WTC11 (cell line): ENCODE measurements around the gene MAPKAP1. TPM values are rescaled to one million over a fixed set of nuclear protein-coding genes. Genes with fewer than 3 reads are reported as not detected.

ENCODE experiments used
- ATAC-seq: fragments of 200-7000 bp; cut with Tn5 transposase; 2 replicates; pipeline ENCODE4 v1.10.0; 2021; ENCODE audit warnings: mild to moderate bottlenecking, moderate library complexity
- CTCF ChIA-PET: fragments of 300-600 bp; sonication (Branson Sonifier 250); formaldehyde crosslinking; loops from one replicate; lab custom pipeline; 2021; ENCODE audit warnings: antibody characterized with exemption; lab: Charles Lee
- POLR2A ChIA-PET: fragments of 350-600 bp; sonication (Branson Sonifier 250); formaldehyde crosslinking; loops from one replicate; lab custom pipeline; 2021; ENCODE audit warnings: antibody characterized with exemption; lab: Charles Lee
- DNase-seq: peaks from one replicate; pipeline ENCODE4 v3.0.0; 2021; ENCODE audit warnings: low spot score
- H3K27ac Mint-ChIP-seq: 2 replicates; pipeline ENCODE4 v1.8.0; 2021; ENCODE audit warnings: mixed read lengths
- H3K27me3 Mint-ChIP-seq: 2 replicates; pipeline ENCODE4 v1.8.0; 2021; ENCODE audit warnings: low read depth, mild to moderate bottlenecking, moderate library complexity, mixed read lengths
- H3K36me3 Mint-ChIP-seq: 2 replicates; pipeline ENCODE4 v1.8.0; 2021; ENCODE audit warnings: mixed read lengths
- H3K4me1 Mint-ChIP-seq: 2 replicates; pipeline ENCODE4 v1.8.0; 2022; ENCODE audit warnings: mixed read lengths
- H3K4me3 Mint-ChIP-seq: 2 replicates; pipeline ENCODE4 v1.8.0; 2021; ENCODE audit warnings: mild to moderate bottlenecking, moderate library complexity, mixed read lengths
- H3K9me3 Mint-ChIP-seq: 2 replicates; pipeline ENCODE4 v1.8.0; 2021; ENCODE audit warnings: mixed read lengths
- AFF4 ChIP-seq: sonication (generic); formaldehyde crosslinking; IDR thresholded peaks from 2 replicates; pipeline ENCODE4 v1.8.1; 2023; ENCODE audit warnings: mild to moderate bottlenecking, missing genetic modification reagents, borderline replicate concordance
- ATF1 ChIP-seq: sonication (generic); formaldehyde crosslinking; IDR thresholded peaks from 2 replicates; pipeline ENCODE4 v1.8.1; 2023; ENCODE audit warnings: mild to moderate bottlenecking, moderate library complexity, missing genetic modification reagents
- ATF3 ChIP-seq: sonication (generic); formaldehyde crosslinking; conservative IDR thresholded peaks from 2 replicates; pipeline ENCODE4 v1.8.1; 2022; ENCODE audit warnings: mild to moderate bottlenecking, missing genetic modification reagents
- CREB1 ChIP-seq: sonication (generic); formaldehyde crosslinking; IDR thresholded peaks from 2 replicates; pipeline ENCODE4 v1.8.0; 2023; ENCODE audit warnings: mild to moderate bottlenecking, missing genetic modification reagents
- CREM ChIP-seq: sonication (generic); formaldehyde crosslinking; IDR thresholded peaks from 2 replicates; pipeline ENCODE4 v1.8.1; 2022; ENCODE audit warnings: mild to moderate bottlenecking, missing genetic modification reagents, moderate library complexity
- FOXJ3 ChIP-seq: sonication (generic); formaldehyde crosslinking; IDR thresholded peaks from 2 replicates; pipeline ENCODE4 v1.9.0; 2021; ENCODE audit warnings: missing genetic modification reagents, mild to moderate bottlenecking, borderline replicate concordance
- FOXP4 ChIP-seq: sonication (generic); formaldehyde crosslinking; IDR thresholded peaks from 2 replicates; pipeline ENCODE4 v1.8.0; 2022; ENCODE audit warnings: mild to moderate bottlenecking, missing genetic modification reagents
- GABPB1 ChIP-seq: sonication (generic); formaldehyde crosslinking; IDR thresholded peaks from 2 replicates; pipeline ENCODE4 v1.8.1; 2023; ENCODE audit warnings: mild to moderate bottlenecking, missing genetic modification reagents
- MLX ChIP-seq: sonication (generic); formaldehyde crosslinking; IDR thresholded peaks from 2 replicates; pipeline ENCODE4 v1.8.1; 2023; ENCODE audit warnings: mild to moderate bottlenecking, missing genetic modification reagents, moderate library complexity
- NR3C1 ChIP-seq: sonication (generic); formaldehyde crosslinking; conservative IDR thresholded peaks from 2 replicates; pipeline ENCODE4 v1.8.1; 2023; ENCODE audit warnings: low read depth, mild to moderate bottlenecking, missing genetic modification reagents
- RELA ChIP-seq: sonication (generic); formaldehyde crosslinking; IDR thresholded peaks from 2 replicates; pipeline ENCODE4 v1.8.1; 2022; ENCODE audit warnings: missing genetic modification reagents, mild to moderate bottlenecking, borderline replicate concordance
- TCF7 ChIP-seq: sonication (generic); formaldehyde crosslinking; IDR thresholded peaks from 2 replicates; pipeline ENCODE4 v1.8.0; 2022; ENCODE audit warnings: mild to moderate bottlenecking, low read depth, missing genetic modification reagents, moderate library complexity
- USF2 ChIP-seq: sonication (generic); formaldehyde crosslinking; IDR thresholded peaks from 2 replicates; pipeline ENCODE4 v1.8.1; 2023; ENCODE audit warnings: mild to moderate bottlenecking, missing genetic modification reagents, moderate library complexity
- ZNF138 ChIP-seq: sonication (generic); formaldehyde crosslinking; conservative IDR thresholded peaks from 2 replicates; pipeline ENCODE4 v1.8.1; 2022; ENCODE audit warnings: mild to moderate bottlenecking, moderate library complexity, missing genetic modification reagents
- ZNF425 ChIP-seq: fragments of 250-450 bp; sonication (Bioruptor Pico); conservative IDR thresholded peaks from 2 replicates; pipeline ENCODE4 v1.9.0; 2021; ENCODE audit warnings: mild to moderate bottlenecking
- total RNA-seq: library from RNA; stranded (reverse); gene quantifications from 3 replicates; pipeline ENCODE4 v1.2.3, GENCODE V29; 2021

The MAPKAP1 gene
- total RNA-seq, 1 experiment from 2014 or later: 111 TPM

DNA sequence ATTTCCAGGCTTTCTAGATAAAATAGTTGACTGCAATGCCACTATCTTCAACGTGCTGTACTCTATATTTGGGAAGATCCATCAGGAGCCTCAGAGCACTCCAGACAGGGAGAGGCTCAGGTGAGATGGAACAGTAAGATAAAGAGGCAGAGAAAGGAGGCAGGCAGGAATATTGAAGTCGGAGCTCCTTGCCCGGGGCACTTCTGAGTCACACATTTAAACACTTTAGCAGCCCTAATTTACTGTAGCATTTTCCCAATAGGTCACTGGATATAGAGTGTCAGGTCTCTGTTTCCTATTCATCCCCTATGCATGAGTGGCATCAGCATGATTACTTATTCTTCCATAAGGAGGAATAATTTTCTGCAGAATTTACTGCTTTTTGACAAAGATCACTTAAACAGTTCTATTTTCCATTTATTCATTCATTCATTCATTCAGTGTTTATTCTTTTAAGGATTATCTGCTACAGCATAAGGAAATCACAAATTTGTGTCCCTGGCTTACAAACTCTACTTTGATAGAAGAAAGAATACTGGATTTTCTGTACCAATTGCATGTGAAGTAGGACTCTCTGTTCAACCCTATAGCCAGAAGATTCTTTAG, 170.7 kb downstream of the MAPKAP1 start:
- ChIA-PET CTCF (interaction anchor here (0.6 kb wide), 1 partner anchor 22 kb away, joined by 3 read pairs; no protein-coding TSS in a partner anchor), POLR2A (no interaction called here)
- H3K36me3 Mint-ChIP-seq: no peaks in the 10 kb centered on the region
- ATAC-seq (no peak), DNase-seq (no peak)
- no peak overlapping the region for H3K4me3 Mint-ChIP-seq
- H3K27me3 Mint-ChIP-seq: no peaks in the 10 kb centered on the region
- no peak overlapping the region for H3K27ac Mint-ChIP-seq
- TF ChIP-seq CREM (CRISPR knock-in tag): no peak
- no peak for TF ChIP-seq ATF1 (CRISPR knock-in tag)
- TF ChIP-seq RELA (CRISPR knock-in tag): no peak
- TF ChIP-seq ZNF138: no peak
- TF ChIP-seq NR3C1 (CRISPR knock-in tag): no peak
- no peak for TF ChIP-seq TCF7
- TF ChIP-seq, all 79 proteins: peak for 0
- H3K4me1 Mint-ChIP-seq: peaks cover 9% of the 10 kb centered on the region
- H3K9me3 Mint-ChIP-seq: no peaks in the 10 kb centered on the region

DNA sequence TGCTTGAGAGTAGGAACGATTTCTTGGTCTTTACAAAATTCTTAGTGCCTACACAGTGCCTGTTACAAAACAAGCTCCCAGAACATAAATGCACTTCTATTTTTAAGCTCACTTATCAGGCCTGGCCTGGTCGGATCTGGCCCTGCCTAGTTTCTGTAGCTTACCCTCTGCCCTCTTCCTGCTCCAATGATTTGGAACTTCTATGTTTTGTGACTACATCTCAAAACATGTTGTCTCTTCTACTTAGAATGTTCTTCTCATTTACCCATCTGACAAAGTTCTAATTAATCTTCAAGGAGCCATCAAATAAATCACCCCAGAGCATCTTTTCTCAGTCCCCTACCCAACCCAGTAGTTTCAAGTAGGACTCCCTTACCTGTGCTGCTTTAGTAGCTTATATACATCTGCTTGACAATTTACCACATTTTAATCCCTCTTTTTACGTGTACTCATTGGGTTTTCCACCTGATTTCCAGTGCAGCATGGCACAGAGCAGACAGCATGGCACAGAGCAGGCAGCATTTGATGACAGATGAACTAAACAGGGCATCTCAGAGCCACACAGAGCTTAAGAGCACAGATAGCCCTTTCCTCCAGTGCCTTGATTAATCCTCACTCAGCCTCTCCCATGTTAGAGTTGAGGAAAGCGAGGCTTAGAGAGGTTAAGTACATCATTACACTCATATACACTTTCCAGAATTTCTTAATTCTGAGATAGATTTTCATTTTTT, 171.9 kb downstream of the MAPKAP1 start:
- H3K27me3 Mint-ChIP-seq: no peaks in the 10 kb centered on the region
- H3K9me3 Mint-ChIP-seq: no peaks in the 10 kb centered on the region
- ATAC-seq (no peak), DNase-seq (no peak)
- H3K27ac Mint-ChIP-seq: no peak overlapping the region
- no peaks in the 10 kb centered on the region for H3K36me3 Mint-ChIP-seq
- POLR2A ChIA-PET: interaction anchor here (0.5 kb wide), 1 partner anchor 493 kb away, joined by 3 read pairs; no protein-coding TSS in a partner anchor
- no peak overlapping the region for H3K4me3 Mint-ChIP-seq
- no peak for TF ChIP-seq NR3C1 (CRISPR knock-in tag)
- peaks cover 15% of the 10 kb centered on the region for H3K4me1 Mint-ChIP-seq
- CTCF ChIA-PET: interaction anchor here (1.0 kb wide), 1 partner anchor 24 kb away, joined by 4 read pairs; no protein-coding TSS in a partner anchor

DNA sequence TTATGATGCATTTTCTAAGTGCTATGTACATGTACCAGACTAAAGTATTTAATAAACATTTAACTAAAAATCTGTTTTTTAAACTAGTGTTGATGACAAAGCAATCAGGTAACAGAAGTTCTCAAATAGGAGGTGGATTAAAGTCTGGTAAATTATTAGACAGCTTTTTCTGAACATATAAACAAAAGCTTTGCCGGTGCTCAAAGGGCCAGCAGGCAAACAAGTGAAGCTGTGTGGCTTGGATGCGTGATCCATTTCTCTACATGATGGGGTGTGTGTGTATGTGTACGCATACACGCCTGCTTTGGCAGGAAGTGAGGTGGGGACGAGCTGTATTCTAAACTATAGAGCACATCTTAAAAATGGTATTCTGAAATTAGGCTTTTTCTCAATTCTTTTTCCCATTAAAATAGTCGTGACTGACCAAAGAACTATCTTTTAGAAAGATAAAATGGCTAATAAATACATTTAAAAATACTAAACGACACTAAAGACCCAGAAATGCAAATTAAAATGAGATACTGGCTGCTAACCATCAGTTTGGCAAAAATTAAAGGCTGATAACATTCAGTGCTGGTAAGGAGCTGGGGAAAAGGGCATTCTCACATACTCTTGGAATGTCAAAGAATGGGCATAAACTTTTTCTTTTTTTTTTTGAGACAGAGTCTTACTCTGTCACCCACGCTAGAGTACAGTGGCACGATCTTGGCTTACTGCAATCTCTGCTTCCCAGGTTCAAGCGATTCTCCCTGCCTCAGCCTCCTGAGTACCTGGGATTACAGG, 174.0 kb downstream of the MAPKAP1 start:
- POLR2A ChIA-PET: no interaction called here
- peaks cover 25% of the 10 kb centered on the region for H3K4me1 Mint-ChIP-seq
- DNase-seq (no peak), ATAC-seq (no peak)
- CTCF ChIA-PET: no interaction called here
- no peaks in the 10 kb centered on the region for H3K27me3 Mint-ChIP-seq
- no peaks in the 10 kb centered on the region for H3K36me3 Mint-ChIP-seq
- H3K9me3 Mint-ChIP-seq: no peaks in the 10 kb centered on the region
- H3K27ac Mint-ChIP-seq: no peak overlapping the region; the same call in 1 of the 2 replicates
- H3K4me3 Mint-ChIP-seq: no peak overlapping the region
- no peak for TF ChIP-seq ZNF425
- no peak for TF ChIP-seq MLX
- TF ChIP-seq USF2 (CRISPR knock-in tag): no peak
- TF ChIP-seq AFF4 (CRISPR knock-in tag): no peak
- TF ChIP-seq FOXP4: no peak
- no peak for TF ChIP-seq GABPB1 (CRISPR knock-in tag)
- no peak for TF ChIP-seq CREB1 (CRISPR knock-in tag)
- no peak for TF ChIP-seq FOXJ3 (CRISPR knock-in tag)
- TF ChIP-seq ATF1 (CRISPR knock-in tag): no peak
- TF ChIP-seq ATF3: no peak
